Activated CD4-positive, alpha-beta T cell treated with anti-CD3 and anti-CD28 coated beads for 4 hours (primary cell): Measurements from ENCODE around the gene TMEM178B.
"Not testable (repeated sequence)": the region's sequence is repeated elsewhere in the genome, so short reads cannot be mapped to it uniquely, and the experiment has no call there.

ENCODE experiments used
- DNase-seq, 2 donors: peaks; one replicate each; pipeline ENCODE4 v3.0.0-alpha.2; 2020

The TMEM178B gene

DNA sequence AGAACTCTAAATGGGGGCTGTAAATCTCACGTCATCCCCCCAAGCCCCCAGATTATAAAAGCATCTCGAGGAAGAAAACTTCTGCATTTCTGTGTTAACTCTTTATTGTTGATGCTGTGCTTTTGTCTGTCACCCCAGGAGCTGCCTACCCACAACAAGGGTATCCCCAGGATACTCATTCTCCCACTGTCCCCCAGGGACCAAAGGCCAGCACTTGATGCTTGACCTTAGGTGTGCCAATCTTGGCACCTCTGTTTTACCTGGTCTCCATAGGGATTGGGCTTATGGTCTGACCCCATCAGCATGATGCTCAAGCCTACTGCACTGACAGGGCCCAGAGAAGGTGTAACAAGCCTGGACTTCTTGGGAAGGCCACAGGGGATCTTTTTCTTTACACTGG, 251.4 kb downstream of the TMEM178B start:
- DNase-seq = no peak

DNA sequence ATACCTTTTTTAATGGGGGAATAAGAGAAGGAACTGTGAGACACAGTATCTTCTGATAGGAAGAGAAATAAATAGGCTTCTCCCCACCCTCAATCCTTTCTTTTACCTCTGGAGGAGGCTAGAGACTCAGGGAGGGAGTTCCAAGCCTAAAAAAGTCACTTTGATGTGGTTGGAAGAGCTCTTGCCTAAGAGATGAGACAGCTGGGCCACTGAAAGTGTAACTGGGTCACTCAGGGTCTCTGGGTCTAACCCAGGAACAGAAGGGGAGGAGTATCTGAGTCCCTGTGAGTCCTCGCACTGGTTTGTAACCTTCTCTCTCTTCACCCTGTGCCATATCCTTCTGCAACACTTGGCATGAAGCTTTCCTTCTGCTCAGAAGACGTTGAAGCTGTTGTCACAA, 254.4 kb downstream of the TMEM178B start:
- no peak for DNase-seq

DNA sequence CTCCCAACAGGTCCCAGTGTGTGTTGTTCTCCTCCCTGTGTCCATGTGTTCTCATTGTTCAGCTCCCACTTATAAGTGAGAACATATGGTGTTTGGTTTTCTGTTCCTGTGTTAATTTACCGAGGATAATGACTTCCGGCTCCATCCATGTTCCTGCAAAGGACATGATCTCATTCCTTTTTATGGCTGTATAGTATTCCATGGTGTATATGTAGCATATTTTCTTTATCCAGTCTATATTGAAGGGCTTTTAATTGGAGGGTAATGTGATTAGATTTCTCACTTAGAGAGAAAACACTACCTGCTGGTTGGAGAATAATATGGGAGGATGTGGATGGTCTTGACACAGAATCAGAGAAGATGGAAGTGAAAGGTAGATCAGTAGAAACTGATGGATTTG, 256.4 kb downstream of the TMEM178B start:
- DNase-seq = not testable (repeated sequence)

DNA sequence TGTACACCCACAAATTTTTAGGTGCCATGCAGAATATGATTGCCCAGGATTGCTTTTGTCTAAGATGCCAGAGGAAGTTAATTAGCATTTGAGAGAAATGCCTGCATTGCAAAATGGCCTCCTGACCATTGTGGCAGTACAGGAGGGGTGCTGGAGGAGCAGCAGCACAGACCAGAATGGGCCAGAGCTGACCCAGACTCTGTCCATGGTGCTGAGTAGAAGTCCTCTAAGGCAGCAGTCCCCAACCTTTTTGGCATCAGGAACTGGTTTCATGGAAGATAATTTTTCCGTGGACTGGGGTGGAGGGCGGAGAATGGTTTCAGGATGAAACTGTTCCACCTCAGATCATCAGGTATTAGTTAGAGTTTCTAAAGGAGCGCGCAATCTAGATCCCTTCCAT, 259.6 kb downstream of the TMEM178B start:
- no peak for DNase-seq

DNA sequence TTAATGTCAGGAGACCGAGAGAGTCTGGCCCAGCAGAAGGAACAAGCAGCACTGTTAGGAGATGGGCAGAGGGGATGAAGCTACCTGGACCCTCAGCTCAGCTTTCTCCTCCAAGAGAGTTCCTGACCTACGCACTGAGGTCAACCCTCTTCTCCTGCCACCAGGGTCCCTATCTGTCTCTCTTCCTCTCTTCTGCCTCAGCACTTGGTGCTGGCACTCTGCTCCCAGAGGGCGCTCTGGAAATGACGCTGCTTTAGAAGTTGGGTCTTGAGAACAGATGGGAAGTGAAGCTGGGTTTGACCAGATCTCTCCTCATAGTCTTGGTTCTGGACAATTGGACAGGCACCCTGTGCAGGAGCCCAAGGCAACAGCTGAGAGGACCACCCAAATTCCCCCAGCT, 261.3 kb downstream of the TMEM178B start:
- no peak for DNase-seq

DNA sequence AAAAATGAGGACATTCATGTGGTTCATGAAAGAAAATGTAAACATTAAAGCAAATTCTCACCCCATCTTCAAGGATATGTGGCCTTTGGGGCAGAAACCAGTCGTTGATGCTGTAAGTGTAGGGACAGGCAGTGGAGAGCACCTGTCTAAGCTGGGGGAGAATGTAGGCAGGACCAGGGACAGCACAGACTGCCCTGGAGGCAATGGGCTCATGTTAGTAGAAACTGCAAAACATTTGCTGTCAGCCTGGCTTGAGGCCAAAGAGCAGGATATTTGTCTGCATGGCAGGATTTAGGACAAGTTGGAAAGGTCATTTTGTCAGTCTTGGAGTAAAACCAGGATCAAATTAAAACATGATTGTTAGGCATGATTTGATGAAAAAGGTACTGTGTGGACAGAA, 265.7 kb downstream of the TMEM178B start:
- no peak for DNase-seq

DNA sequence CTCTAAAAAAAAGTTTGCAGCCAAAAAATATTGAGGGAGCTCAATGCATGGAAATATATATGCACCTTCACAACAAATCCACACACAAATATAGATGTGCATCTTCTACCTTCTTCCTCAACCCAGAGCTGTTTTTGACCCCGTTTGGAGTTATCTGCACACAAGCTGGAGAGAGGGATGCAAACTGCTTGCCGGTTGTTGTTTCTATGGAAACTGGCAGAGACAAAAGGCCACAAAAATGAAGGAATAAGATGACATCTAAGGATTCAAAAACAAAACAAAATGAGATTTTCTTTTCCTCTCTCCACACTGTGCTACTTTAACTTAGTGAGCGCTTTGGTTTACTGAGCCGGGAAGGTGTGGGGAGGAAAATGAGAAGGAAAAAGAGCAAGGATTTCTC, 267.1 kb downstream of the TMEM178B start:
- DNase-seq = no peak

DNA sequence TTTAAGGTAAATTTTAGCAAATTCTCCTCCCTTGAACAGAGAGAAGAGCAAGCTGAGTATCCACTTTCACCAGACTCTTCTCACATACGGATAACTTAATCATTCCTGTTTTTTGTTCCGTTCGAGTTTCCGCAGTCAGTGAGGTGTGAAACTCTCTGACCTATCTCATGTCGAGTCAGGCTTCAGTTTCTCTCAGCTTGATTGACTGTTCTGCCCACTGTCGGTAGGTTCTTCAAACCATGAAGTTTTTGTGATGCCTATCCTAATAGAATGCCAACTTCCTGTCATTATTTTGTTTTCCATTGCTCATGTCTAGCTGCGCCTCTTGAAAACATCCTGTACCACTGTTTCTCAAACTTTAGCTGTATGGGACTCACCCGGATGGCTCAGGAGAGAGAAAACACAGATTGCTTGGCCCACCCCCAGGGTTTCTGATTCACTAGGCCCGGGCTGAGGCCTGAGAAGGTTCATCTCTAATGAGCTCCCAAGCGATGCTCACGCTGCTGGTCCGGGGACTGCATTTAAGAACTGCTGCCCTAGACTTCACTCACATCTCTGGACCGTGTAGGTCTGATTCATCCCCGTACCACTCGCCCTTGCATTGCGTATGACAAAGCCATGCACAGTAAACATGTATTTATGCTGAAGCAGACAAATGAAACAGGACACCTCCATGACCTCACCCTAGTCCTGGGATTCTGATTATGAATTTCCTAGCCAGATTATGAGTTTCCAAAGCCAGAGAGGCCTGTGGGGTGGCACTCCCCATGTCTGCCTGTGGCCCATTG, 269.0 kb downstream of the TMEM178B start:
- no peak for DNase-seq

DNA sequence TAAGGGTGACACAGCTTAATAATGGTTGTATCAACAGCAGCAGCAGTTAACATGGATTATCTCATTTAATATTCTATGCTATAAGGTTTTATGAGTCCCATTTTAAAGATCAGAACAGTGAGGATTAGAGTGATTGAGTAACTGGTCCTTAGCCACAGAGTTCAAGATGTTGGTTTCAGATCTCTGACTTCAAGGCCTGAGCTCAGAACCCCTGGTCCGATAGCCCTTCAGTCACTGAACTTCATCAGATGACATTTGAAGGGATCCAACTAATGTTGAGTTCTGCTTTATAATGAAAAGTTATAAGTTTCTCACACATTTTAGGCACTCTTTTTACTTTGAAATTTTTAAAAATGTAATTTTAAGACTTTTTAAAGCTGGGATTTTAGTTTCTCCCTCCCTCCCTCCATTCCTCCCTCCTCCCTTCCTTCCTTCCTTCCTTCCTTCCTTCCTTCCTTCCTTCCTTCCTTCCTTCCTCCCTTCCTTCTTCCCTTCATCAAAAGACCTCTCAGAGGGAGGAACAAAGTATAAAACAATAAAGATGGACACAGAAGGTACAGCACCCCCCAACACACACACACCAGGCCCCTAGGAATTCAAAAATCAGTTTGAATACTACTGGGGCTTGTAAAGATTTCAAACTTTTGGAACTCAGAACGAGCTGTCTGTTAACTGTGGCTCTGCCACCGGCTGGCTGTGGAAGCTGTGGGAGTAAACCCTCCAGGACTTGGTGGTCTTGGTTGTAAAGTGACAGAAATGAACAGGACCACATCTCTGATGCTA, 270.5 kb downstream of the TMEM178B start:
- DNase-seq = no peak

DNA sequence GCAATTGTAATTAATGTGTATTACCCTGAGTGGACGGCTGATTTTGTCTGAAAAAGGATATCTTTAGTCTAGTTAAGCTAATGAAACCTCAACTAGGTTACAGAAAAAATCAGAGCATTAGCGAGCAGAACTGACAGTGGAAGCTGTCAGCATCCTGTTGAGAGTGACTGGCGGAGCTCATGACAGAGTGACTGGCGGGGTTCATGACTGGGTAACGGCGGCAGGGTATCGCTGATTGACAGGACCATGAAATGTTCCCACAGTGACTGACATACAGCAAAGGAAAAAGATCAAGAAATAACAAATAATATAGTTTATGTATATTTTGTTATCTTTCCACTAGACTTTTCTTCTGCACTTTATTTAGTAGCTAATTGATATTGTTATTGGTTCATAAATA, 274.9 kb downstream of the TMEM178B start:
- no peak for DNase-seq

DNA sequence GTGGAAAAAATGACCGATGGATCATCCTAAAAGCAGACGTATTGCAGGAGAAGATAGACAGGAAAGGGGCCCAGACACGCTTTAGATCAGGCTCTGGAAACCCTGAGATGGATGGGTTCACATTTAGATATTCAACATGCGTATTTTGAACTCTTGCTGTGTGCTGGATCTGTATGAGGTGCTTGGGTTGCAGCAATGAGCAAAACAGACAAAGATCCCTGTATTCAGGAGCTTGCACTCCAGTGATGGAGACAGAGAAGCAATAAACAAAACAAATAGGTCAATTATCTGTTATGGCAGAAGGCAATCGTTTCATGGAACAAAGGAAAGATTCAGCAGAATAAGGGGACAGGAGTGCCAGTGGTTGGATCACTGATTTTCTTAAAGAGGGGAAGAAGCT, 275.5 kb downstream of the TMEM178B start:
- DNase-seq = no peak

DNA sequence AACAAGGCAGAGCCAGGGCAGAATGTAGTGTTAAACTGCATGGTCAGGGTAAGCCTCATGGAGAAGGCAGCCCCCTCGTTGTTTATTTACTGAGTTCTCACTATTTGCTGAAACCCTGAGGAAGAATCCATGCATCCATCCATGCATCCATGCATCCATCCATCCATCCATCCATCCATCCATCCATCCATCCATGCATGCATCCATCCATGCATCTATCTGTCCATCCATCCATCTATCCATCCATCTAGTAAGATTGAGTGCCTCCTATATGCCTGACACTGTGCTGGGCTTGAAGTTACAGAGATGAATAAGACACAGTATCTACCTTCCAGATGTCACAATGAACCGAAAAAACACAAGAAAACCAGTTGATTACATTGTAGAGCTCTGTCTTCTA, 275.9 kb downstream of the TMEM178B start:
- no peak for DNase-seq

DNA sequence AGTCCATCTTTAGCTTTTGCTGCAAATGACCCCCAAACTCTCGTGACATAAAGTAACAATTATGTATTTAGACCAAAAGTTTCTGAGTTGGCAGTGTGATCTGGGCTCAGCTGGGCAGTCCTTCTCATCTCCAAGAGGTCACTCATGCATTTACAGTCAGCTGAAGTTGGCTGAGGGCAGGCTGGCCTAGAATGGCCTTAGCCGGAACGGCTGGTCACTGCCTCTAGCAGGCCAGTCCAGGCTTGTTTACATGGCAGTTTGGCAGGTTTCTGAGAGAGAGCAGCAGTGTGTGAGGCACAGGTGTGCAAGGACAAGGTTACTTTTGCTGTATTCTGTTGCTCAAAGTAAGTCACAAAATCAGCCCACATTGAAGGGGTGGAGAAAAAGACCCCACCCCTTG, 277.3 kb downstream of the TMEM178B start:
- DNase-seq = no peak

DNA sequence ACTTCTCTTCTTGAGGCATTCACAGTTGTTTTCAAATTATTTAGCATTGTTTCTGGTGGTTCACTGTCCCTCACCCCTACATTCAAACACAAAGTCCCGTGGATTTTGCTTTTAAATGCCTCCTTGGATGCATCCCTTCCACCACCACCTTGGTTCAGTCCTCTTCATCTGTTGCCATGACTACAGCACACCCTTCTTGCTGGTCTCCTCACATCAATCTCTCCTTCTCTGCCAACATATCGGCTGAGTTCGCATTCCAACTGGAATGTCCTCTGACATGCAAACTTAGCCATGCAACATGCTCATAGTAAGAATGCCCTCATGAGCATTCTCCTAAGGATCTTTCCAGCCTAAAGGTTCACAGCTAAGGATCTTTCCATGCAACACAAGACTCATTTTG, 279.1 kb downstream of the TMEM178B start:
- no peak for DNase-seq

DNA sequence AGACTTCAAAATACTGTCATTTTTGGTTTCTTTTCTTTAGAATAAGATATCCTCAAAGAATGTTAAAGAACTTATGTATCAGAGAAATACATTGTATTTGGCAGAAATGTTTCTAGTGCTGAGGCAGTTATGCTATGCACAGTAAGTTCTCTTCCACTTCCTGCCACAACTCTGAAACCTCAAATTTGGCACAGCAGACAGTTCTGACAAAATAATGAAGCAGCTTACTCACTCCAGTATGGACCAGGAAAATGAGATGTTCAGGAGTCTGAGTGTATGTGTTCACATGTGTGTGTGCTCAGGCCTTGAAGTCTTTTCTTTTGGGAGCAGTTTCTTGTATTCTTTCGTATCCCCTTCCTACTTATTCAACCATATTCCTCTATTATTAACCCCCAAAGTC, 280.4 kb downstream of the TMEM178B start:
- no peak for DNase-seq

DNA sequence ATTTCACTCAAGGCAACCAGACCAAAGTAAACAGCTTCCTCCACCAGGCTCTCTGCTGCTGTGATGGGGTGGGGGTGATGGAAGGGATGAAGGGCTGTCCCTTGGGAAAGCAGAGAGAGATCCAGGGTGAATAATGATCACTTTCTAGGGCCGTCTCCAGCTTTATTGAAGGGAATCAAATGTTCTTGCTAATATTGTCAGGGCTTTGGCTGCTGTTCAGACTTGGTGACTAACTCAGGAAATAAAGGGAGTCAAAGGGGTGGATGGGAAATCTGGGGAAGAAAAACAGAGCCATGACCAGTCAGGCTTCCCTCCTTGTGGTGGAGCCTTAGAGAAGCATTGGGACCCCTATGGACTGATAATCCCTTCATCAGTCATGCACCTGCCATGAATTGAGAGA, 281.2 kb downstream of the TMEM178B start:
- no peak for DNase-seq

DNA sequence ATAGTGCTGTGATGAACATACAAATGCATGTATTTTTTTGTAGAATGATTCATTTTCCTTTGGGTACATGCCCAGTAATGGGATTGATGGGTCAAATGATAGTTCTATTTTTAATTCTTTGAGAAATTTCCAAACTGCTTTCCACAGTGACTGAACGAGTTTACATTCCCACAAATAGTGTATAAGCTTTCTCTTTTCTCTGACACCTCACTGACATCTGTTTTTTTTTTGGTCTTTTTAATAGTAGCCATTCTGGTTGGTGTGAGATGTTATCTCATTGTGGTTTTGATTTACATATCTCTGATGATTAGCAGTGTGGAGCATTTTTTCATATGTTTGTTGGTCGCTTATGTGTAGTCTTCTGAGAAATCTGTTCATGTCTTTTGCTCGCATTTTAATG, 282.3 kb downstream of the TMEM178B start:
- no peak for DNase-seq

DNA sequence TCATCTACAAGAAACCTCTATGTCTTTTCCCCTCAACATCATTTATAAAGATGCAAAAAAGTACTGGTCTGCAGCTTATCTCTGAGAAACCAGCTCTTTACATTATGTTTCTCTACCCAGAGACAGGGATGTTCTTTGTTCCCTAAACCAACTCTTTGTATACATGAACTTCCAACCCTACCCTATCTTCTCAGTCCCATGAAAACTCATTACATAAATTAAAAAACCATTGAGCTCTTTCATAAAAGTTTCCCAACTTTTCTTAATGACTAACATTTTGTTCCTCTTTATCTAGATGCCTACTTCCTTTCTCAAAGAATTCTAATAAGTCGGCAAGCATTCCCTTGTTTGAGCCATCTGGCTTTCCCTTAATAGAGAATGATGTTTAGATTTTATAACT, 284.5 kb downstream of the TMEM178B start:
- DNase-seq = no peak

DNA sequence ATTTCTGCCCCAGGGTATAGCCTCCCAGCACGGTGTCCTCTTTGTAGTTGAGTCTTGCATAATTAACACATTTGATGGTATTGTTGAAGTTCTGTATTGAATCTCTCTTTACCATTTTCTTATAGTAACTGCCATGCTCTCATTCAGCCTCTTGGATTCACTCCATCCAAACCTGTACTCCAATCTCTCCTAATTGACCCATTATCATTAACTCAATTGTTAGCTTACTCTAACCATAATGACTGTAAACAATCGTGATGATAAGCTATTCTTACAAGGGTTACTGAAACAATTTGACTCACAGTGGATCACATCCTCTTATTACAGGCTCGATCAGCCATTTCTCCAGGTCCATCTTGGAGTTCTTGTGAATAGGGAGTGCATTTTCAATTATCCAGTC, 285.4 kb downstream of the TMEM178B start:
- no peak for DNase-seq

DNA sequence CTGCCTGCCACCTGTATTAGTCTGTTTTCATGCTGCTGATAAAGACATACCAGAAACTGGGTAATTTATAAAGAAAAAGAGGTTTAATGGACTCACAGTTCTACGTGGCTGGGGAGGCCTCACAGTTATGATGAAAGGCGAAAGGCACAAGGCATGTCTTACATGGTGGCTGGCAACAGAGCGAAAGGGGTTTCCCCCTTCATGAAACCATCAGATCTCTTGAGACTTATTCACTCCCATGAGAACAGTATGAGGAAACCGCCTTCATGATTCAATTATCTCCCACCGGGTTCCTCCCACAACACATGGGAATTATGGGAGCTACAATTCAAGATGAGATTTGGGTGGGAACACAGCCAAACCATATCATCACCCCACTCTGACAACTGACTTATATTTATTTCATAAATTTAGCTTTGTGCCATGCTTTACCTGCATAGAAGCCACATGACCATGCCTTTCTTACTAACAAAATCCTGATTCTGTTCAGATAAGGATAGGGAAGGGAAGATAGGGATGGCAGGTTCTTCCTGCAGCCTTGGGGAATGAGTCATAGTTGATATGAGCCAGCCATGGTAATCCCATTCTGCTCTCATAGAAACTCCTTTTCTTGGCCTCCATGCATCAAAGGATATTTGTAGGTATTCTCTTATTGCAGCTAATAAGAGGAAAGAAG, 286.0 kb downstream of the TMEM178B start:
- DNase-seq = no peak

DNA sequence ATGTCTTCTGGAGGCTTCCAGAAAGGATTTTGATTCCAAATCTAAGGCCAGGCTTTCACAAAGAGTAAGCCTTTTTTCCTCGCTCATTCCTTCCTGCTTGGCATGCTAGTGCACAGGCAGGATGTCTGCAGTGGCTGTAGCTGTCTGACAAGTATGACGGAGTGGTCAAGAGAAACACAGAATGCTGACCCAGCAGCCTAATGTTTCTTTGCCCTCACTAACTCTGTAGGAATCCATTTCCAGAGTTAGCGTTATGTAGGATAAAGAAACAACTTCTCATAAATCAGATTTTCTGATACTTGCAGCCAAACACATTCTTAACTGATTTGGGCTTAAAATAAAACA, 286.5 kb downstream of the TMEM178B start:
- no peak for DNase-seq

DNA sequence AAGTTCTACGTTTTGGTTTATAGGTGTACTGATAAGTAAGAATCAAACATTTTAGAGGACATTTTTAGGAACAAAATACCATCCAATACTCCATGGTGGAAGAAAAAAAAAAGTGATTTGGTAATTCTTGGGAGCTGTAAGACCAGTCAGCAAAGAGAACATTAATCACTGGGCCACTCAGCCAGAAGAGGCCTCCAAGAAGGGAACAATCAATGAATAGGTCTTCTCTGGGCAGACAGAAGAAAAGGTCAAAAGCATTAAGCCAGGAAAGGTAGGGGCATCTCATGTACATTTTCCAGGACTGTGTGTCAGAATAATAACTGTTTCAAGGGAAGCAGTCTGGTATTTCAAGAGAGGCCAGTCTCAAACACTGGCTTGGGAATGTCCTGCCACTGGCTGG, 286.9 kb downstream of the TMEM178B start:
- no peak for DNase-seq

DNA sequence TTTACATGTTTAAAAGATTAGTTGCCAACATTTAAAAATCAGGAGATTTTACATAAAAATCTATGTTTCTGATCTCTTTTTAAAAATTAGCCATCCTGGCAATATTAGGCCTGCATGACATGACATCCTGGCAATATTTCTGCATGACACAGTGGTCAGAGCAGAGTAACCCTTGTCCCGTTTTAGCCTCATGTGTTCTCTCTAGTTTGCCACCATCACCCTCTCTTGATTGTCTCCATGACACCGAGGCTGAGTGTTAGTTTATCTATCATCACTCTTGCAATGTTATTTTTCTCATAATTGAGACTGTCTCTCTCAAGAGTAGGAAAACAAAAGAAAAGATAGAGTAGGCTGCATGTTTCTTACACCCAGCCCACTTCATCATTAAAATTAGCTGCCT, 287.6 kb downstream of the TMEM178B start:
- DNase-seq = no peak

DNA sequence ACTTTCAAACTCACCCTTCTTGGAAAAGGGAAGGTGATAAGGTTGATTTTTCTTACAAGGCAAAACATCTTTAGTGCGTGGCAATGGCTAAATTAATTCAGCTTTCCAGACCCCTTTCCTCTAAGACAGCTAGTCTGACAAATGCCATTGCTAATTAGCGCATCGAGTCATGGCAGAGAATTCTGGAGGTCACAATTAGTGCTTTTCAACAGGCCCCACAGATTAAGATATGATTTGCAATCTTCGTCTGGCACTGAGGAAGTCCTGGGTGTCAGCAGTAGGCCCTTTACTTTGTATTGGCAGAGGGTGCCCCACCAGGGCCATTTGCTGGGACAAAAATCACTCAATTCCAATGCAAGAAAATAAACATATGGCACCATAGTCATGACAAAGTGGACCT, 288.1 kb downstream of the TMEM178B start:
- no peak for DNase-seq
